ENCODE measurements around the gene SYNGR3. TPM values are rescaled to one million over a fixed set of nuclear protein-coding genes. Genes with fewer than 3 reads are reported as not detected.
"Not testable (repeated sequence)": the region's sequence is repeated elsewhere in the genome, so short reads cannot be mapped to it uniquely, and the experiment has no call there.

SYNGR3 gene
- total RNA-seq, 2 experiments from 2014 or later = 11.9 to 12.4 TPM

GRCh38 chr16:2028620-2029220, 39.0 kb downstream of the SYNGR3 start:
- DNase-seq = no peak
- intact Hi-C loops (cut with micrococcal nuclease) = no loop called here
- Mint-ChIP-seq H3K4me1 (ENCODE audit: low read depth) (peaks cover 6% of the 10 kb centered on the region), H3K27ac (no peak overlapping the region), H3K36me3 (no peaks in the 10 kb centered on the region), H3K27me3 (peaks cover 6% of the 10 kb centered on the region), H3K9me3 (no peaks in the 10 kb centered on the region), H3K4me3 (no peak overlapping the region)
- POLR2A ChIA-PET = no interaction called here
- CTCF ChIA-PET = interaction anchor here (1.0 to 2.2 kb wide), 2 partner anchors 9 to 112 kb away, joined by 3 to 13 read pairs; partner anchors contain the start of gene NPW

GRCh38 chr16:2029350-2029749, 39.6 kb downstream of the SYNGR3 start:
- H3K36me3 Mint-ChIP-seq = no peaks in the 10 kb centered on the region
- intact Hi-C loops (cut with micrococcal nuclease) = no loop called here
- CTCF ChIA-PET = no interaction called here
- H3K4me1 Mint-ChIP-seq (ENCODE audit: low read depth) = peaks cover 5% of the 10 kb centered on the region
- DNase-seq = no peak
- no peaks in the 10 kb centered on the region for H3K9me3 Mint-ChIP-seq
- POLR2A ChIA-PET = no interaction called here
- H3K27me3 Mint-ChIP-seq = peaks cover 6% of the 10 kb centered on the region
- no peak overlapping the region for H3K4me3 Mint-ChIP-seq
- H3K27ac Mint-ChIP-seq = no peak overlapping the region

GRCh38 chr16:2030036-2030435, 40.3 kb downstream of the SYNGR3 start:
- intact Hi-C loops (cut with micrococcal nuclease) = no loop called here
- no peak for DNase-seq
- H3K27ac Mint-ChIP-seq = no peak overlapping the region
- peaks cover 4% of the 10 kb centered on the region for H3K4me1 Mint-ChIP-seq (ENCODE audit: low read depth)
- H3K27me3 Mint-ChIP-seq = peaks cover 6% of the 10 kb centered on the region
- H3K36me3 Mint-ChIP-seq = no peaks in the 10 kb centered on the region
- no peak overlapping the region for H3K4me3 Mint-ChIP-seq
- no peaks in the 10 kb centered on the region for H3K9me3 Mint-ChIP-seq
- ChIA-PET CTCF (no interaction called here), POLR2A (no interaction called here)

- Mint-ChIP-seq H3K27me3 (peaks cover 4% of the 10 kb centered on the region), H3K36me3 (no peaks in the 10 kb centered on the region), H3K27ac (no peak overlapping the region), H3K9me3 (no peaks in the 10 kb centered on the region), H3K4me1 (ENCODE audit: low read depth) (peaks cover 4% of the 10 kb centered on the region), H3K4me3 (no peak overlapping the region)
- ChIA-PET POLR2A (no interaction called here), CTCF (no interaction called here)
- intact Hi-C loops (cut with micrococcal nuclease) = no loop called here
- DNase-seq = no peak
Measured at GRCh38 chr16:2031081-2031577, 41.4 kb downstream of the SYNGR3 start.

- intact Hi-C loops (cut with micrococcal nuclease) = no loop called here
- Mint-ChIP-seq H3K27me3 (peaks cover 2% of the 10 kb centered on the region), H3K36me3 (no peaks in the 10 kb centered on the region), H3K27ac (no peak overlapping the region), H3K9me3 (no peaks in the 10 kb centered on the region), H3K4me3 (no peak overlapping the region), H3K4me1 (ENCODE audit: low read depth) (peaks cover 2% of the 10 kb centered on the region)
- ChIA-PET CTCF (interaction anchor here (1.1 kb wide), 1 partner anchor 10 kb away, joined by 4 read pairs; no protein-coding TSS in a partner anchor), POLR2A (no interaction called here)
- no peak for DNase-seq
Measured at GRCh38 chr16:2032285-2033056, 42.7 kb downstream of the SYNGR3 start.

GRCh38 chr16:2033057-2033908, 43.5 kb downstream of the SYNGR3 start:
- no peak for DNase-seq
- H3K4me3 Mint-ChIP-seq = no peak overlapping the region

GRCh38 chr16:2033909-2034695, 44.3 kb downstream of the SYNGR3 start:
- DNase-seq; H3K4me3 Mint-ChIP-seq; intact Hi-C loops (cut with micrococcal nuclease); H3K27ac Mint-ChIP-seq; H3K4me1 Mint-ChIP-seq (ENCODE audit: low read depth); POLR2A ChIA-PET; H3K36me3 Mint-ChIP-seq; H3K9me3 Mint-ChIP-seq; H3K27me3 Mint-ChIP-seq: not testable (repeated sequence)
- CTCF ChIA-PET = interaction anchor here (1.0 kb wide), 1 partner anchor 106 kb away, joined by 5 read pairs; no protein-coding TSS in a partner anchor

More at GRCh38 chr16:2033057-2033908, 43.5 kb downstream of the SYNGR3 start:
- CTCF ChIA-PET = interaction anchor here (1.0 to 1.1 kb wide), 2 partner anchors 11 to 107 kb away, joined by 4 to 5 read pairs; no protein-coding TSS in a partner anchor
- Mint-ChIP-seq H3K9me3 (no peaks in the 10 kb centered on the region), H3K36me3 (no peaks in the 10 kb centered on the region), H3K27me3 (no peaks in the 10 kb centered on the region), H3K27ac (no peak overlapping the region), H3K4me1 (ENCODE audit: low read depth) (no peaks in the 10 kb centered on the region)
- POLR2A ChIA-PET = no interaction called here
- intact Hi-C loops (cut with micrococcal nuclease) = no loop called here

GRCh38 chr16:2034696-2035430, 45.1 kb downstream of the SYNGR3 start:
- no peak for DNase-seq
- Mint-ChIP-seq H3K4me3 (no peak overlapping the region), H3K27ac (no peak overlapping the region), H3K4me1 (ENCODE audit: low read depth) (no peaks in the 10 kb centered on the region), H3K27me3 (no peaks in the 10 kb centered on the region), H3K9me3 (no peaks in the 10 kb centered on the region), H3K36me3 (no peaks in the 10 kb centered on the region)
- ChIA-PET CTCF (no interaction called here), POLR2A (no interaction called here)
- intact Hi-C loops (cut with micrococcal nuclease) = no loop called here

- no peak overlapping the region for H3K27ac Mint-ChIP-seq
- CTCF ChIA-PET = no interaction called here
- no peak for DNase-seq
- no peaks in the 10 kb centered on the region for H3K27me3 Mint-ChIP-seq
- H3K4me1 Mint-ChIP-seq (ENCODE audit: low read depth) = no peaks in the 10 kb centered on the region
- intact Hi-C loops (cut with micrococcal nuclease) = no loop called here
- H3K36me3 Mint-ChIP-seq = no peaks in the 10 kb centered on the region
- H3K4me3 Mint-ChIP-seq = no peak overlapping the region
- H3K9me3 Mint-ChIP-seq = no peaks in the 10 kb centered on the region
- POLR2A ChIA-PET = no interaction called here
Measured at GRCh38 chr16:2035431-2036199, 45.8 kb downstream of the SYNGR3 start.

- POLR2A ChIA-PET = no interaction called here
- H3K27me3 Mint-ChIP-seq = no peaks in the 10 kb centered on the region
- no peak overlapping the region for H3K4me3 Mint-ChIP-seq
- CTCF ChIA-PET = no interaction called here
- no peak for DNase-seq
- H3K4me1 Mint-ChIP-seq (ENCODE audit: low read depth) = no peaks in the 10 kb centered on the region
- no peaks in the 10 kb centered on the region for H3K9me3 Mint-ChIP-seq
- no peak overlapping the region for H3K27ac Mint-ChIP-seq
- intact Hi-C loops (cut with micrococcal nuclease) = no loop called here
- no peaks in the 10 kb centered on the region for H3K36me3 Mint-ChIP-seq
Measured at GRCh38 chr16:2036200-2036966, 46.6 kb downstream of the SYNGR3 start.

All from activated CD4-positive, alpha-beta memory T cell treated with anti-CD3 and anti-CD28 coated beads for 36 hours (primary cell).